ENCODE data around the gene INPP4B.

GRCh38 chr4:142583708-142584107 is 262.4 kb downstream of the INPP4B start:
- TF ChIP-seq, protein P1, sequence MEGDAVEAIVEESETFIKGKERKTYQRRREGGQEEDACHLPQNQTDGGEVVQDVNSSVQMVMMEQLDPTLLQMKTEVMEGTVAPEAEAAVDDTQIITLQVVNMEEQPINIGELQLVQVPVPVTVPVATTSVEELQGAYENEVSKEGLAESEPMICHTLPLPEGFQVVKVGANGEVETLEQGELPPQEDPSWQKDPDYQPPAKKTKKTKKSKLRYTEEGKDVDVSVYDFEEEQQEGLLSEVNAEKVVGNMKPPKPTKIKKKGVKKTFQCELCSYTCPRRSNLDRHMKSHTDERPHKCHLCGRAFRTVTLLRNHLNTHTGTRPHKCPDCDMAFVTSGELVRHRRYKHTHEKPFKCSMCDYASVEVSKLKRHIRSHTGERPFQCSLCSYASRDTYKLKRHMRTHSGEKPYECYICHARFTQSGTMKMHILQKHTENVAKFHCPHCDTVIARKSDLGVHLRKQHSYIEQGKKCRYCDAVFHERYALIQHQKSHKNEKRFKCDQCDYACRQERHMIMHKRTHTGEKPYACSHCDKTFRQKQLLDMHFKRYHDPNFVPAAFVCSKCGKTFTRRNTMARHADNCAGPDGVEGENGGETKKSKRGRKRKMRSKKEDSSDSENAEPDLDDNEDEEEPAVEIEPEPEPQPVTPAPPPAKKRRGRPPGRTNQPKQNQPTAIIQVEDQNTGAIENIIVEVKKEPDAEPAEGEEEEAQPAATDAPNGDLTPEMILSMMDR (IDR thresholded peaks at IDR 0.05) = no peak
- TF ChIP-seq ZFX (IDR thresholded peaks at IDR 0.05; ENCODE audit: borderline replicate concordance) = no peak

Measured in 22Rv1 (cell line).